ENCODE data around the gene ADAM19.

ADAM19 gene

GRCh38 chr5:157575381-157576020 is at the start of gene ADAM19:
Gene ADAM19 (minus strand): TSS chr5:157575775. CDS start chr5:157575696, 79 bp downstream.
- peak in 1 of 2 experiments; percentile 24 for DNase-seq
- no peak for TF ChIP-seq POLR2A (IDR thresholded peaks at IDR 0.05; ENCODE audit: low read length)
- TF ChIP-seq GATA1 (IDR thresholded peaks at IDR 0.05; ENCODE audit: low read depth, low read length): no peak

GRCh38 chr5:157624144-157624543 is 48.6 kb upstream of the ADAM19 start:
- DNase-seq: peak in 1 of 2 experiments; percentile 5
- TF ChIP-seq POLR2A (IDR thresholded peaks at IDR 0.05; ENCODE audit: low read length) (no peak), GATA1 (IDR thresholded peaks at IDR 0.05; ENCODE audit: low read depth, low read length) (no peak)

- TF ChIP-seq GATA1 (IDR thresholded peaks at IDR 0.05; ENCODE audit: low read depth, low read length) (no peak), POLR2A (IDR thresholded peaks at IDR 0.05; ENCODE audit: low read length) (no peak)
Measured at GRCh38 chr5:157620776-157621175, 45.2 kb upstream of the ADAM19 start.

GRCh38 chr5:157618191-157618765 is 42.7 kb upstream of the ADAM19 start:
- DNase-seq: peak in 1 of 2 experiments; percentile 13
- TF ChIP-seq POLR2A (IDR thresholded peaks at IDR 0.05; ENCODE audit: low read length) (no peak), GATA1 (IDR thresholded peaks at IDR 0.05; ENCODE audit: low read depth, low read length) (no peak)

More at GRCh38 chr5:157620776-157621175, 45.2 kb upstream of the ADAM19 start:
- DNase-seq: no peak

- TF ChIP-seq GATA1 (IDR thresholded peaks at IDR 0.05; ENCODE audit: low read depth, low read length): no peak
- no peak for TF ChIP-seq POLR2A (IDR thresholded peaks at IDR 0.05; ENCODE audit: low read length)
- no peak for DNase-seq
Measured at GRCh38 chr5:157616785-157617184, 41.2 kb upstream of the ADAM19 start.

GRCh38 chr5:157613385-157614245 is 38.0 kb upstream of the ADAM19 start:
- no peak for TF ChIP-seq POLR2A (IDR thresholded peaks at IDR 0.05; ENCODE audit: low read length)
- peak; percentile 33 to 46 for DNase-seq

GRCh38 chr5:157612581-157612980 is 37.0 kb upstream of the ADAM19 start:
- TF ChIP-seq GATA1 (IDR thresholded peaks at IDR 0.05; ENCODE audit: low read depth, low read length) (no peak), POLR2A (IDR thresholded peaks at IDR 0.05; ENCODE audit: low read length) (no peak)
- DNase-seq: no peak

- DNase-seq: peak in 1 of 2 experiments; percentile 57
- TF ChIP-seq GATA1 (IDR thresholded peaks at IDR 0.05; ENCODE audit: low read depth, low read length) (no peak), POLR2A (IDR thresholded peaks at IDR 0.05; ENCODE audit: low read length) (no peak)
Measured at GRCh38 chr5:157611571-157612476, 36.2 kb upstream of the ADAM19 start.

GRCh38 chr5:157610990-157611389 is 35.4 kb upstream of the ADAM19 start:
- DNase-seq: peak; percentile 72 to 93
- no peak for TF ChIP-seq POLR2A (IDR thresholded peaks at IDR 0.05; ENCODE audit: low read length)
- peak; percentile 37 for TF ChIP-seq GATA1 (IDR thresholded peaks at IDR 0.05; ENCODE audit: low read depth, low read length)

- TF ChIP-seq POLR2A (IDR thresholded peaks at IDR 0.05; ENCODE audit: low read length) (no peak), GATA1 (IDR thresholded peaks at IDR 0.05; ENCODE audit: low read depth, low read length) (no peak)
- DNase-seq: no peak
Measured at GRCh38 chr5:157608972-157609565, 33.5 kb upstream of the ADAM19 start.

GRCh38 chr5:157607371-157608161 is 32.0 kb upstream of the ADAM19 start:
- peak; percentile 25 to 77 for DNase-seq

GRCh38 chr5:157606046-157606445 is 30.5 kb upstream of the ADAM19 start:
- TF ChIP-seq POLR2A (IDR thresholded peaks at IDR 0.05; ENCODE audit: low read length) (no peak), GATA1 (IDR thresholded peaks at IDR 0.05; ENCODE audit: low read depth, low read length) (no peak)
- no peak for DNase-seq

More at GRCh38 chr5:157607371-157608161, 32.0 kb upstream of the ADAM19 start:
- TF ChIP-seq POLR2A (IDR thresholded peaks at IDR 0.05; ENCODE audit: low read length): no peak

All from erythroblast (primary cell).